Activated naive CD4-positive, alpha-beta T cell treated with anti-CD3 and anti-CD28 coated beads for 36 hours (primary cell): Measurements from ENCODE around the gene TNFRSF12A. TPM values are rescaled to one million over a fixed set of nuclear protein-coding genes. Genes with fewer than 3 reads are reported as not detected.

Experiments
- CTCF ChIA-PET: fragments of 350-600 bp; sonication (Branson Sonifier 250); formaldehyde crosslinking; loops from one replicate; lab custom pipeline; 2021; ENCODE audit warnings: antibody characterized with exemption; lab: Charles Lee
- DNase-seq: peaks from one replicate; pipeline ENCODE4 v3.0.0-alpha.2; 2020
- H3K27ac Mint-ChIP-seq: one replicate; pipeline ENCODE4 v1.8.0; 2021; ENCODE audit warnings: mild to moderate bottlenecking, mixed read lengths
- H3K27me3 Mint-ChIP-seq: one replicate; pipeline ENCODE4 v1.8.0; 2021; ENCODE audit warnings: low read depth, mixed read lengths
- H3K36me3 Mint-ChIP-seq: one replicate; pipeline ENCODE4 v1.8.0; 2021; ENCODE audit warnings: low read depth, mixed read lengths
- H3K4me1 Mint-ChIP-seq: one replicate; pipeline ENCODE4 v1.8.0; 2021; ENCODE audit warnings: low read depth, mixed read lengths
- H3K4me3 Mint-ChIP-seq: one replicate; pipeline ENCODE4 v1.8.0; 2021; ENCODE audit warnings: mild to moderate bottlenecking, moderate library complexity, mixed read lengths
- H3K9me3 Mint-ChIP-seq: one replicate; pipeline ENCODE4 v1.8.0; 2021; ENCODE audit warnings: mixed read lengths
- intact Hi-C: fragments of 100-400 bp; cut with micrococcal nuclease; formaldehyde crosslinking; loops from one replicate; pipeline ENCODE4 v1.15.1; 2023
- total RNA-seq, 2 experiments: library from RNA; stranded (reverse); gene quantifications; one replicate each; pipeline ENCODE4 v1.2.3, GENCODE V29; 2021

Gene TNFRSF12A
- total RNA-seq, 2 experiments from 2014 or later = 0.88 to 0.96 TPM

DNA sequence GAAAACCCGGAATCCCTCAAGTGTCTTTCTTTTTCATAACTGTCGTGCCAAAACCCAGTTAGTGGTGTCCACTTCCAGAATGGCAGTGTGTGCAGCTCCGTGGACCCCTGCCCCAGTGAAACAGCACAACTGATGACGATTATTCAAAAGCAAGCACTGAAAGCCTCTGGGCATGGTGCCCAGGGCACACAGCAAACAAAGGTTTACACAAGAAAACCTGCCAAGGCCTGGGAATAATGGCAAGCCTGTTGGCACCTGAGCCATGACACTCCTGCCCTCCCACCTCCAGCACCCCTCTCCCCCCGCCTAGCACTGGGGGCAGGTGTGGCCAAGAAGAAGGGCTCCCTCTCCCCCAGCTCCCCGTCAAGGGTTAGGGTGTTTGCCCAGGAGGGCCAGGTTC lies 42.7 kb upstream of the TNFRSF12A start:
- peaks cover 8% of the 10 kb centered on the region for H3K4me1 Mint-ChIP-seq

DNA sequence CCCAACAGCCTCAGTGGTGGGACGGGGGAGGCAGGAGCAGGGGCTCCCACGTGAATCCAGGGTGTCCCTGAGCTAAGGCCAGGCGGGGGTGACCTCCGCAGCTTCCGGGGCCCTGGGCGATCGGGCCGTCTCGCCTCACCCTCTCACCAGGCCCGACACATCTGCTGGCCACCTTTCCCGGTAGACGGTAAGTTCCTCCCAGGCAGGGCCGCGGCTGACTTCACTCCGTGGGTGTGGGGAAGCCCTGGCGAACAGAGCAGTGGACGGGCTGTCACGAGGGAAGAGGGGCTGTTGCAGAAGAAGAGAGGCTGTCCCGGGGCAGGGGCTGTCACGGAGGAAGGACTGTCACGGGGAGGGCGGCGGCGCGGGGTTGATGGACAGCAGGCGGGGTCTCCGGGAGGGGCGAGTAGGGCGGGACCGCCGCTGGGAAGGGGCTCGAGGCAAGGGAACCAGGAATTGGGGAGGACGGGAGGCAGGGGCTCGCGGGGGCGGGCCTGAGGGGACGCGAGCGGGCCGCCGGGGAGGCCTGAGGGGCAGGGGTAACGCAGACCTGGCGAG lies 40.4 kb upstream of the TNFRSF12A start:
- Mint-ChIP-seq H3K27me3 (no peaks in the 10 kb centered on the region), H3K9me3 (no peaks in the 10 kb centered on the region), H3K27ac (peak overlapping the region; percentile 64), H3K4me3 (peak overlapping the region; percentile 81), H3K4me1 (peaks cover 14% of the 10 kb centered on the region), H3K36me3 (peaks cover 32% of the 10 kb centered on the region)
- CTCF ChIA-PET = interaction anchor here (0.6 to 2.1 kb wide), 2 partner anchors 16 to 17 kb away, joined by 3 to 12 read pairs; partner anchors contain the start of gene KREMEN2
- peak; percentile 55 for DNase-seq
- intact Hi-C loops = loop anchor here (1.0 to 2.0 kb wide), 3 partner anchors 9 to 43 kb away; partner anchors contain the start of genes HCFC1R1 and KREMEN2

More for the DNA sequence above, 42.7 kb upstream of the TNFRSF12A start:
- Mint-ChIP-seq H3K36me3 (peaks cover 37% of the 10 kb centered on the region), H3K27ac (no peak overlapping the region), H3K4me3 (no peak overlapping the region), H3K27me3 (no peaks in the 10 kb centered on the region), H3K9me3 (no peaks in the 10 kb centered on the region)
- CTCF ChIA-PET = interaction anchor here (1.0 to 1.2 kb wide), 2 partner anchors 15 to 54 kb away, joined by 4 read pairs; no protein-coding TSS in a partner anchor
- intact Hi-C loops = no loop called here
- no peak for DNase-seq

DNA sequence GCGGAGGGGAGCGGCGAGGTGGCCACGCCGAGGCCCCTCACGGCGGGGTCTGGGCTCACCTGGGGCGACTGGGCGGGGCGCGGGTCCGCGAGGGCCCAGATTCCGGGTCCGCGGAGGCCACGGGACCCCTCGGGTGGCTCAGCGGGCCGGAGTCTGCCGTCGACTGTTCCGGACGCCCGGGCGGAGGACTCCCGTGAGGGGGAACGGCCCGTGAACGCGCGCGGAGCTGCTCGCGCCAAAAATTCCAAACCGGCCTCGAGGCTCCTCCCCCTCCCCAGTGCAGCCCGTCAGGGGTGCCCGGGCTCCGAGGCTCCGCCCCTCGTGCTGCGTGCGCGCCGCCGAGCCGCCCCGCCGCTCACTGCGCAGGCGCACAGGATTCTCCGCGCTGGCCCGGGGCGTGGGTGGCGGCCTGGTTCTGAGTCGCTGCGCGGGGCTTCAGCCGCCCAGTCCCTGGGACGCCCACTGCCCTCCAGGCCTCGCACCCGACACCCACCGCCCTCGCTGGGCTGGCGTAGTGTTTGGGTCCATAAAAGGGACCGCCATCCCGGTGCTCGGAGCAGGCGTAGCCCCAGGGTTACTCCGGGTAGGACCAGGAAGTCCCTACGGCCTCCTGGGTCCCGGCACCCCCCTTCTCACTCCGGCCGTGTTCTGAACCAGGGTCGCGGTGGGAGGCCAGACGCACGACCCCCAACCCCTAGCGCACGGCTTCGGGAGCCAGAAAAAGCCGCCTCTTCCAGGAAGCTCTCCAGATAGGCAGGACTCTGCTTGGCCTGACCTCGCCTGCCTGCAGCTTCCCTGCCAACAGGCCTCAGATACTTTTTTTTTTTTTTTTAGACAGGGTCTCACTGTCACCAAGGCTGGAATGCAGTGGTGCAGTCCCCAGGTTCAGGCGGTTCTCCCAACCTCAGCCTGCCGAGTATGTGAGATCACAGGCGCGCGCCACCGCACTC lies 39.7 kb upstream of the TNFRSF12A start, which contains the start of gene PKMYT1:
PKMYT1 (minus strand) TSS at position 220 of the 950 bp plus-strand sequence. CDS start 789 bp downstream, outside the sequence.
- CTCF ChIA-PET = interaction anchor here (0.6 to 2.5 kb wide), 8 partner anchors 9 to 847 kb away, joined by 3 to 12 read pairs (median 4); no protein-coding TSS in a partner anchor
- peak; percentile 95 for DNase-seq
- H3K4me1 Mint-ChIP-seq = peaks cover 14% of the 10 kb centered on the region
- peak within 1 kb of the TSS; percentile 84 for H3K27ac Mint-ChIP-seq
- H3K4me3 Mint-ChIP-seq = peak within 1 kb of the TSS; percentile 81
- intact Hi-C loops = loop anchor here (1.0 to 2.0 kb wide), 3 partner anchors 10 to 42 kb away; partner anchors contain the start of genes HCFC1R1 and KREMEN2
- H3K9me3 Mint-ChIP-seq = no peaks in the 10 kb centered on the region
- peaks cover 29% of the 10 kb centered on the region for H3K36me3 Mint-ChIP-seq
- H3K27me3 Mint-ChIP-seq = no peaks in the 10 kb centered on the region

DNA sequence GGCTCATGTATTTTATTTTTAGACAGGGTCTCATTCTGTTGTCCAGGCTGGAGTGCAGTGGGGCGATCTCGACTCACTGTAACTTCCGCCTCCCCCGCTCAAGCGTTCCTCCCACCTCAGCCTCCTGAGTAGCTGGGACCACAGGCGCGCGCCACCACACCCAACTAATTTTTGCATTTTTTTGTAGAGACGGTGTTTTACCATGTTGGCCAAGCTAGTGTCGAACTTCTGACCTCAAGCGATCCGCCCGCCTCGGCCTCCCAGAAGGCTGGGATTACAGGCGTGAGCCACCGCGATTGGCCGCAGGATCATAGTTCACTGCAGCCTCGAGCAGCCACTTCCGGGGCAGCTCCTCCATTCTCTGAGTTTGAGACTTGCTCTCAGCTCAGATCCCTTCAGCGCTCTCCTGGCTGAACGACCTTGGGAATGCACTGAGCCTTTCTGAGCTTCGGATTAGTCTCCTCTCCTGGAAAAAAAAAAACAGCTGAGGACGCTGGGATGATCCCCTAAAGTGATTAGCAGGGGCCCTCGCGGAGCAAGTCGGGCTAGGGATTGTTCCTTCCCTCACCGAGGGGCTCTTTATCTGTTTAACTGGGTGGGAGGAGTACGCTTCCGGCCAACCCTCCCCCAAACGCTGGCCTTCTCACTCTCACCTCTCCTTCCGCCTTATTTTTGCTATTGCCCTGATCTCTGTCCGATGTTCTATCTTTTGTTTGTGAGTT lies 38.8 kb upstream of the TNFRSF12A start:
- intact Hi-C loops = loop anchor here (2.0 kb wide), 2 partner anchors 17 to 41 kb away; partner anchors contain the start of genes HCFC1R1 and KREMEN2
- H3K4me1 Mint-ChIP-seq = peaks cover 14% of the 10 kb centered on the region
- H3K27ac Mint-ChIP-seq = peak overlapping the region; percentile 84
- CTCF ChIA-PET = interaction anchor here (0.8 to 2.5 kb wide), 5 partner anchors 9 to 149 kb away, joined by 3 to 12 read pairs (median 5); no protein-coding TSS in a partner anchor
- no peaks in the 10 kb centered on the region for H3K27me3 Mint-ChIP-seq
- no peaks in the 10 kb centered on the region for H3K9me3 Mint-ChIP-seq
- H3K36me3 Mint-ChIP-seq = peaks cover 23% of the 10 kb centered on the region
- peak overlapping the region; percentile 81 for H3K4me3 Mint-ChIP-seq
- no peak for DNase-seq

DNA sequence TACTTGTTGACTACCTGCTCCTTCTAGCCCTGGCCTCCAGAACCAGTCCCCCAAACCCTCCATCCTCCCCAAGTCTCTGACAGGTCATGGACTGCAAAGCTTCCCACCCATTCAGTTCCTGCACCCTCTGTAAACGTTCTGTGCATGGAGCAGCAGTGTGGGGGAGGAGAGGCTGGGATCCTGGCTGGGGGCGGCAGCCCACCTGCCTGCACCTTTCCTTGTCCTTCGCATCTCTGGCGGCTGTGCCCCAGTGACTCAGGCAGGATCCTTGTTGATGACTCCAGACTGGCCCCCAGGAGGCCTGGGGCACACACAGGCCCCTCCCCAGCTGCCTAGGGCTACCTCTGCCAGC lies 38.3 kb upstream of the TNFRSF12A start:
- Mint-ChIP-seq H3K4me1 (peaks cover 14% of the 10 kb centered on the region), H3K9me3 (no peaks in the 10 kb centered on the region), H3K36me3 (peaks cover 21% of the 10 kb centered on the region), H3K27ac (no peak overlapping the region), H3K4me3 (peak overlapping the region; percentile 81), H3K27me3 (no peaks in the 10 kb centered on the region)
- DNase-seq = no peak
- CTCF ChIA-PET = interaction anchor here (1.1 to 2.5 kb wide), 4 partner anchors 10 to 148 kb away, joined by 3 to 9 read pairs (median 4); no protein-coding TSS in a partner anchor
- intact Hi-C loops = loop anchor here (2.0 kb wide), 3 partner anchors 17 to 77 kb away; partner anchors contain the start of genes HCFC1R1 and KREMEN2

DNA sequence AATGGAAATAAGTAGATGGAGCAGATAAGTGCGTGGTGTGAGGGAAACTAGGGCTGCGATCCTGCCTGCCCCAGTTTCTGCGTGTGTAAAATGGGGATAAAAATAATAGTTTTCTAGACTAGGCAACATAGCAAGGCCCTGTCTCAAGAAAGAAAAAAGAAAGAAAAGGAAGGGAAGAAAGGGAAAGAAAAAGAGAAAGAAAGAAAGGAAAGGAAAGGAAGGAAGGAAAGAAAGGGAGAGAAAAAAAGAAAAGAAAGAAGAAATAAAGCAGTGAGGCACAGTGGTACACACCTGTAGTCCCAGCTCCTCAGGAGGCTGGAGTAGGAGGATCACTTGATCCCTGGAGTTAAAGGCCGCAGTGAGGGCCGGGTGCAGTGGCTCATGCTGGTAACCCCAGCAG lies 37.8 kb upstream of the TNFRSF12A start:
- DNase-seq = no peak
- intact Hi-C loops = loop anchor here (2.0 kb wide), 1 partner anchor 78 kb away; no protein-coding TSS in a partner anchor
- Mint-ChIP-seq H3K36me3 (peaks cover 16% of the 10 kb centered on the region), H3K9me3 (no peaks in the 10 kb centered on the region), H3K27me3 (no peaks in the 10 kb centered on the region), H3K27ac (no peak overlapping the region), H3K4me3 (no peak overlapping the region), H3K4me1 (peaks cover 14% of the 10 kb centered on the region)
- CTCF ChIA-PET = interaction anchor here (1.0 to 2.5 kb wide), 4 partner anchors 10 to 70 kb away, joined by 4 to 9 read pairs (median 6); partner anchors contain the start of gene FLYWCH1

DNA sequence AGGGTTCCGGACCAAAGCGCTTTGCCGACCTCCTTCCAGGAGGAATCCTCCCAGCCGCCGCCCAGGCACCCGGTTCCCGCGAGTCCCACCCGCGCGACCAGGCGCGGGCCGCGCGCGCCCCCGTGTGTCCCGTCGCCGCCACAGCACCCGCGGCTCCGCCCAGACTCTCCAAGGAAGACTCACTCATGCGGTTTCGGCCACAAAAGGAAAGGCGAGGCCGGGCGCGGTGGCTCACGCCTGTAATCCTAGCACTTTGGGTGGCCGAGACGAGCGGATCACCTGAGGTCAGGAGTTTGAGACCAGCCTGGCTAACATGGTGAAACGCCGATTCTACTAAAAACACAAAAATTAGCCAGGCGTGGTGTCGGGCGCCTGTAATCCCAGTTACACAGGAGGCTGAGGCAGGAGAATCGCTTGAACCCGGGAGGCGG lies 36.4 kb upstream of the TNFRSF12A start:
- Mint-ChIP-seq H3K36me3 (peaks cover 7% of the 10 kb centered on the region), H3K4me1 (peaks cover 10% of the 10 kb centered on the region), H3K4me3 (peak overlapping the region; percentile 36), H3K27ac (no peak overlapping the region), H3K9me3 (no peaks in the 10 kb centered on the region), H3K27me3 (no peaks in the 10 kb centered on the region)
- peak; percentile 81 for DNase-seq
- intact Hi-C loops = loop anchor here (1.0 to 2.0 kb wide), 2 partner anchors 56 to 79 kb away; no protein-coding TSS in a partner anchor
- CTCF ChIA-PET = interaction anchor here (0.7 to 1.4 kb wide), 4 partner anchors 9 to 48 kb away, joined by 3 to 9 read pairs (median 3); no protein-coding TSS in a partner anchor

DNA sequence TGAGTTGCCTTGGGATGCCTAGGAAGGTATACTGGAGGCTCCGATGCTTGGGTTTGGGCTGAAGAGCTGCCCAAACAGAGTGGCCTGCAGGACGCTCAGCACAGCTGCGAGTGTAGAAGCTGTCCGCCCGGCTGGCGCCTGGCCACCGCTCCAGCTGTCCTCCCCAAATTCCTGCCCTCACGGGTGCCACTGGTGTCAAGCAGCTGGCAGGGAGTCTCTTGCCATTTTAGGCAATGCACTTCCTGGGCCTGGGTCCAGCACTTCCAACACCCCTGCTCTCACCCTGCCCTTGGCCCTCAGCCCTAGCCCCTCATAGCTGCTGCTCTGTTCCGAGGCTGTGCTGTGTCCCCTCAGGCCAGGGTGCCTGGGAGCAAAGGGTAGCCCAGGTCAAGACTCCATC lies 34.7 kb upstream of the TNFRSF12A start:
- H3K4me1 Mint-ChIP-seq = peaks cover 8% of the 10 kb centered on the region

DNA sequence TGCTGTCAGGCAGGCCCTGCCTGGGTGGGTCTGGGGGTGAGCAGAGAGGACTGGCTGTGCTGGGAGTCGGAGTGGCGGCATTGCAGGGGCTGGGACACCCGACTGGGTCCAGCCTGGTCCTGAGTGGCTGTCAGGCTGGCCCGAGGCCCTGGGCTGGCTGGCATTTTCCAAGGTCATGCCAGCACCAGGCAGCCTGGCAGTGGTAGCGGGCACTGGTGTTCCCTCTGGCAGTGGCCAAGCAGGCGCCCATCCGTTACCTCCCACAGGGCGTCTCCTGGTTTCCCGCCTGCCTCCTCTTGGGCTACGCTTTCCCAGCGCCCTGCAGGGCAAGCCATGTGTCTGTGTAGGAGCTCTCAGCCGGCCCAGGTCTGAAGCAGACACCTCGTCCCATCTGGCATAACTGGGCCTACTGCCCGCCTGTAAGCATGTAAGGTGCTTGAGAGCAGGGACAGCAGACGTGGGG lies 34.2 kb upstream of the TNFRSF12A start:
- CTCF ChIA-PET = interaction anchor here (0.6 to 1.2 kb wide), 2 partner anchors 43 to 67 kb away, joined by 3 to 4 read pairs; no protein-coding TSS in a partner anchor
- Mint-ChIP-seq H3K27ac (no peak overlapping the region), H3K27me3 (no peaks in the 10 kb centered on the region), H3K9me3 (no peaks in the 10 kb centered on the region), H3K4me1 (peaks cover 8% of the 10 kb centered on the region), H3K36me3 (no peaks in the 10 kb centered on the region), H3K4me3 (no peak overlapping the region)
- intact Hi-C loops = no loop called here
- no peak for DNase-seq

More for the DNA sequence above, 34.7 kb upstream of the TNFRSF12A start:
- no peaks in the 10 kb centered on the region for H3K36me3 Mint-ChIP-seq
- H3K4me3 Mint-ChIP-seq = no peak overlapping the region
- no peaks in the 10 kb centered on the region for H3K27me3 Mint-ChIP-seq
- DNase-seq = no peak
- no peak overlapping the region for H3K27ac Mint-ChIP-seq
- no peaks in the 10 kb centered on the region for H3K9me3 Mint-ChIP-seq
- intact Hi-C loops = no loop called here
- CTCF ChIA-PET = interaction anchor here (0.6 to 1.6 kb wide), 3 partner anchors 44 to 67 kb away, joined by 3 to 5 read pairs (median 4); no protein-coding TSS in a partner anchor

DNA sequence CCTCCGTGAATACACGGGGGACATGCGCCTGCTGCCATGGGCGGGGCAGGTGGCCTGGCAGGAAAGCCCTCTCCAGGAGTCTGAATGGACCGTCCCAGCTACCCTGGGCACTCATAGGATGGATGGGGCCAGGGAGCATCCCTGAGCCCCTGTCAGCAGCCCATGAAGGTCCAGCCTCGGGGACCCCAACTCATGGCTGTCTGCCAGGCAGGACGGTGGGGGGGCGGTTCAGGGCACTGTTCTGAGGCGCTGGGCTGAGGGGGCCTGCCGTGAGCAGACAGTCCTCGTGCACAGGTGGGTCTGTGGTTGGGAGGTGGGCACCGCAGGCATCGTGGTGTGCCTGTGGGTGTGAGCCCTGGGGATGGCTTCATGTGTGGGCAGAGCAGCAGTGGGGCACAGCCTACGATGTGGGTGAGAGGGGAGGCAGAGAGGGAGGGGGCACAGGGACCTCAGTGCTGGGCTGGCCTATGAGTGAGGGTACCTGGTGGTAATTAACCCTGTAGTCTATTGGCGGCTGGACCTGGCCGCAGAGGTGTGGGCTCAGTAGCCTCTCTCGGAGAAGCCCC lies 33.5 kb upstream of the TNFRSF12A start:
- Mint-ChIP-seq H3K27ac (no peak overlapping the region), H3K27me3 (no peaks in the 10 kb centered on the region), H3K4me3 (no peak overlapping the region), H3K4me1 (peaks cover 7% of the 10 kb centered on the region), H3K9me3 (no peaks in the 10 kb centered on the region), H3K36me3 (no peaks in the 10 kb centered on the region)
- no peak for DNase-seq
- intact Hi-C loops = no loop called here
- CTCF ChIA-PET = interaction anchor here (1.2 kb wide), 1 partner anchor 43 kb away, joined by 4 read pairs; no protein-coding TSS in a partner anchor

DNA sequence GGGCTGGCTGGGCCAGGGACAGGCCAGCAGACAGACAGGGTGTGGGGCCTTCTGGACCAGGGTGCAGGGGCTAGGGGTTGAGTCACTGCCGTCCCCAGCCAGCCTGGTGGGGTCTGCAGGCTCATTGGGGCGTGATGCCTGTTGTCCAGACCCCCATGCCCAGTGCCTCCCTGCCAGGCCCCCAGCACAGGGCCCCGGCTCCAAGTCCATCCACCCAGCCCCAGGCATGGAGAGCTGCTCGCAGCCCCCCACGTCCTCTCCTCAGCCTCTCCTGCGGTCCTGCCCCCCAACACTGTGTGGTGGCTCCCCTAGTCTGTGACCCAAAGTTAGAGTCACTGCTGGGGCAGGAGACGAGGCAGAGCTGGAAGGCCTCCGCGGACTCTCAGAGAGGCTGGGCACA lies 32.9 kb upstream of the TNFRSF12A start:
- Mint-ChIP-seq H3K27ac (no peak overlapping the region), H3K27me3 (no peaks in the 10 kb centered on the region), H3K4me3 (no peak overlapping the region), H3K4me1 (peaks cover 6% of the 10 kb centered on the region), H3K36me3 (no peaks in the 10 kb centered on the region), H3K9me3 (no peaks in the 10 kb centered on the region)
- CTCF ChIA-PET = no interaction called here
- intact Hi-C loops = no loop called here
- DNase-seq = no peak
